GM19452 (cell line): ENCODE measurements around the gene TMEM79.
A peak's percentile ranks its signal among the peaks of the same experiment; 100 is the strongest.
"Not testable (repeated sequence)": the region's sequence is repeated elsewhere in the genome, so short reads cannot be mapped to it uniquely, and the experiment has no call there.

Source experiments
- ATAC-seq: cut with Tn5 transposase; IDR thresholded peaks from one replicate; pipeline ENCODE4 v1.9.1; 2021; ENCODE audit not compliant: unreplicated experiment

Gene TMEM79

DNA sequence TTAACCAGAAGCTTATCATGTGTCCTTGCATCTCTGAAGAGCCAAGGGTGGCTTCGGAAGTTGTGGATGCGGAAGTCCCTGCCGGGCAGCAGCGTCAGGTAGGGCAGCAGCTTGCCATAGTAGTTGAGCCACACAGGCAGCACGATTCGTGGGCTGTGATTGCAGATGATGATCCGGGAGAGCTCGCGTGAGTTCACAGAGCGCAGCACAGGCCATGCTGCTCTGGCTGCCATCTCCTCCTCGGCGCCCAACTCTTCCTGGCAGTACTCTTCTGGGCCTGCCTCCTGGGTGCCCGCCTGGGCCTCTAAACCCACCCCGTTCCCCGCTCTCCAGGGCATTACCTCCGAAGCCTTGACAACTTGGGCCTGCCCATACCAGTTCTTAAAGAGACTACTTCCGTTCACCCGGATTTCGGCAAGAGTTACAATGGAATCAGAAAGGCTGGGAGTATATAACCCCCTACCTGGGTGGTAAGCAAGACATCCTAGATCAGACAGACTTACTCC is 14.8 kb downstream of the TMEM79 start, which contains the start of gene VHLL:
VHLL (minus strand) TSS at position 456 of the 506 bp plus-strand sequence; CDS start at position 338, 118 bp downstream.
- no peak for ATAC-seq

DNA sequence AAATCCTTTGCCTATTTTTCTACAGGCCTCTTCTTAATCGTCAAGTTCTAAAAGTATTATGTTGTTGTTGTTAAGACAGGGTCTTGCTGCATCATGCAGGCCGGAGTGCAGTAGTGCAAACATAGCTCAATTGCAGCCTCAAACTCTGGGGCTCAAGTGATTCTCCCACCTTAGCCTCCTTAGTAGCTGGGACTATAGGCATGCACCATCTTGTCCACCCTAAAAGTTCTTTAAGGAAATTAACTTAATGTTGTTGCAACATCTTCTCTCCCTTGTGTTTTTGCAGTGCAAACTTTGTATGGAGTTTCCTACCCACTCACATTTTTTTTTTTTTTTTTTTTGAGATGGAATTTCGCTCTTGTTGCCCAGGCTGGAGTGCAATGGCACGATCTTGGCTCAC is 19.1 kb downstream of the TMEM79 start:
- ATAC-seq = no peak

DNA sequence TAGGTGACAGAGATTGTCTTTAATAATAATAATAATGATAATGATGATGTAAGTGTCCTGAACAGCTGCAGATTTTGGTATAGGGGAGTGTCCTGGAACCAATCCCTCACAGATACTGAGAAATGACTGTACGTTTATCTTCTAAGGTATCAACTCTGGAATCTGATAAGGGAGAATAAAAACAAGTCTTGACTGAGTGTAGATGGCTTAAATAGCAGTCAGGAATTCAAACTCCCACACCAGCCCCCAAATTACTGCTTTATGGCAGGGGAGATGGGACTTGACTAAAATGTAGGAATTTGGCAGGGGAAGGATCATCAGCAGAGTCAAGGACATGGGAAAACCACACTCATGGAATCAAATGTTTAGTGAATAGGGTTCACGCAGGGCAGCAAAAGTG is 21.1 kb downstream of the TMEM79 start:
- ATAC-seq = no peak

DNA sequence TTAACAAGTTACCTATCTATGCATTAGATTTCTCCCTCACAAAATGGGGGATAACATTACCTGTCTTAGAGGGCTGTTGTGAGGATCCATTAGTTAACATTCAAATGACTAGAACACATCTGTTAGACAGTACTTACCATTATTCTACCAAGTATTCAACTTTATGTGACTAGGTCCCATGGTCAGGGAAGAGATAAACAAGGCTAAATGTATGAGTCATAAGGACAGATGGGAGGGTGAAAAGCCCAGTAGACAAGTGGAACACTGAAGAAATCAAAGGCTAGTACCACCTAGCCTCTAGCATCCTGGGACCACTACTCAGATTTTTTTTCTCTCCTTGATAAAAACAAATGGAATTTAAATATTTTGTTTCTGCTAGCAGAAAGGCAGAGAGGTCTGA is 24.0 kb downstream of the TMEM79 start:
- ATAC-seq = no peak

DNA sequence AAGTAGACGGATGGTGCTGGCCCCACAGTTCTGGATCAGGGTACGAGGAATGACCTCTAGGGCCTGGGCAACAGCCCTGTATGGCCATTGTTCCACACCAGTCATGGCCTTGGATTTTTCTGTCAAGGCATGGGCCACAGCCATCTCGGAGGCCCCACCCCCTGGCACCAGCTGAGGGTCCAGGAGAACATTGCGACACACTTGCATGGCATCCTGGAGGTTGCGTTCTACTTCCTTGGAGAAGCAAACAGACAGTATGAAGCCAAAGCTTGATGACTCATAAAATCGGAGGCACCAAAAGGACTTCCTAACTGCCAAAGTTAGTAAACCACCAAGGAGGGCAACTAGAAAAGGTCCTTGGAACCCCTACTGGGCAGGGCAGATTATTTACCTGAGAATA is 26.8 kb downstream of the TMEM79 start:
- no peak for ATAC-seq

DNA sequence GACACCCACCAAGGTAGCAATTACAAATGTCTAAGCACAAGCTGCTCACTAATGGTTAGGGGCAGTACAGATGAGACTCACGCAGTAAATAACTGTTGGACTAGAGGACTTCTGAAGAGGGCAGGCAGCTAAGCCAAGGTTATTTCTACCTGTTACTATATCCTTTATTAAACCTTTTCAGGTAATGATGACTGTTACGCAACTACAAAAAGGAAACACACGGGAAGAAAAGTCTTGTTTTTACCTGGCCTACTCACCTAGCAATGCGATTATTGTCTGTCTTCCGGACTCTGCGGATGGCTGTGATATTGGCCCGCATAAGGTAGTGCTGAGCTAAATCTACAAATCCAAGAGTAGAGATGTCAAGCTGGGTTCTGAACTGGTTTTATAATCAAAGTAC is 32.8 kb downstream of the TMEM79 start:
- no peak for ATAC-seq

DNA sequence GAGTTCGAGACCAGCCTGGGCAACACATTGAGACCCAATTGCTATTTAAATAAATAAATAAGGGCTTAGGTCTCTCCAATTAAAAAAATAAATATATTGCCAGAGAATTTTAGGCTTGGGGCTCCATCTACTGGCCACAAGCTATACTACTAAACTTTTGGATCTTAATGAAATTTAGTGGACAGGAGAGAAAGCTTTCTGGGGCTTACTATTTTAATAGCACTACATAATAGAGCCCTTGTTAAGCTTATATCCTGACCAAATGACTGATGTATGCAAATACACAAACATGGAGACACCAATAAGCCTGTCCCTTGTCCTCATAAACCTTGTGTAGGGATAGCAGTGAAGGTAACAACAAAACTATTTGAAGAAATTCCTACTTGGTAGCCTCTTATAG is 35.5 kb downstream of the TMEM79 start:
- no peak for ATAC-seq

DNA sequence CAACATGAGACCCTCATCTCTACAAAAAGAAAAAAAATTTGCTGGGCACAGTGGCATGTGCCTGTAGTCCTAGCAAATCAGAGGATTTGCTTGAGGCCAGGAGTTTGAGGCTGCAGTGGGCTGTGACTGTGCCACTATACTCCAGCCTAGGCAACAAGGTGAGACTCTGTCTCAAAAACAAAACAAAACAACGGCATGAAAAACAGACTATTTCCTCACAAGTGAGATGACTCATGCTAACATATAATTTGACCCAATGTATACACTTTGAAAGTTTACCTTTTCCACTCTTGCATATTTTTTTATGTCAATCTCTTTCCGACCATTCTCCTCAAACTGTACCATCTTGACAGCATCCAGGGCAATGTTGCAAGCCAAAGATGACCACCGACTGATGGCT is 36.4 kb downstream of the TMEM79 start:
- ATAC-seq = no peak

DNA sequence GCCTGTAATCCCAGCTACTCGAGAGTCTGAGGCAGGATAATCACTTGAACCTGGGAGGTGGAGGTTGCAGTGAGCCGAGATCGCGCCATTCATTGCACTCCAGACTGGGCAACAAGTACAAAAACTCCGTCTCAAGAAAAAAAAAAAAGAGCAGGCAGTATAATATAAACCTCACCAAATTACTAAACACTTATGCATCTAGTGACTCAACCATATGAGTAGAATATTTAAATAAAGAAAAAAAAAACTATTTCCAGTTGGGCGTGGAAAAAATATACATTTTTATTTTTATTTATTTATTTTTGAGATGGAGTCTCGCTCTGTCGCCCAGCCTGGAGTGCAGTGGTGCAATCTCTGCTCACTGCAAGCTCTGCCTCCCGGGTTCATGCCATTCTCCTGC is 39.1 kb downstream of the TMEM79 start:
- not testable (repeated sequence) for ATAC-seq

DNA sequence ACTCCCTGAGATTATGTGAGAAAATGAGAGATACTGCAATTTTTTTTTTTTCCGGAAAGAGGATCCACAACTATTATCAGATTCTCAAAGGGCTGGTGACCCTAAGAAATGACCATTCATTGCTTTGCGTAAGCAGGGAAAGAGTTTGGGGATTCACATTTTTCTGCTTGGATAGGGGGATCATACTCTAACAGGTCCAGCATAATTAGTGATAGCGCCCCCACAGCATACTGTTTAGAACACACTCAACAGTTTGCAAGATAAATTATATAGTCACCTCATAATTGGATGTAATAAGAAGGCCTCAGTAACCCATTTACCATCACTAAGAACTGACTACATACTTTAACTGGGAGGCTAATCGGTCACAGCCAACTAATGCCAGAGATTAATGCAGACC is 52.1 kb downstream of the TMEM79 start:
- ATAC-seq = no peak

DNA sequence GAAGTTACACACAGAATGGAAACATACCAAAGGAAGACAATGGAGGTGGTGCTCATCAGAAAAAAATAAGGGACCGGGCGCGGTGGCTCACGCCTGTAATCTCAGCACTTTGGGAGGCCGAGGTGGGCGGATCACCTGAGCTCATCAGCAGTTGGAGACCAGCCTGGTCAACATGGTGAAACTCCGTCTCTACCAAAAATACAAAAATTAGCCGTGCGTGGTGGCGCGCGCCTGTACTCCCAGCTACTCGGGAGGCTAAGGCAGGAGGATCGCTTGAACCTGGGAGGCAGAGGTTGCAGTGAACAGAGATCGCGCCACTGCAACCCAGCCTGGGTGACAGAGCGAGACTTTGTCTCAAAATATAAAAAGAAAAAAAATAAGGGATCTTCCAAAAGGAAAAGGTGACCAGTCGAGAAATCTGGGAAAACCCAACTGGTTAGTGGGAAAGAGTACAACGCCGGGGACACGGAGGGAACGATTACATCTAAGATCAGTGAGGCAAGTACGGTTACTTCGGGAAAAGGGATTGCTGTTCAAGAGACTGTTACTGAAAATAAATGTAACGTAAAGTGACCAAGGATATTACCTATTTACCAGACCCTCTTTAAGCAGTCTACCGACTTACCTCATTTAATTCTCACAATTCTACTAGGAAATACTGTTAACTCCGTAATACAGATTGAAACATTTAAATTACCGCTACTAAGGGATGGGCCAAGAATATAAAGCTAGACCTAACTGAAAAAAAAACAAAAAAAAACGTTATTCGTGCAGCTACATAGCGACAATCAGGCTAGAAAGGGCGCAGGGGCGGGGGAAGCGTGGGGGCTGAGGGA is 53.1 kb downstream of the TMEM79 start:
- ATAC-seq = no peak

DNA sequence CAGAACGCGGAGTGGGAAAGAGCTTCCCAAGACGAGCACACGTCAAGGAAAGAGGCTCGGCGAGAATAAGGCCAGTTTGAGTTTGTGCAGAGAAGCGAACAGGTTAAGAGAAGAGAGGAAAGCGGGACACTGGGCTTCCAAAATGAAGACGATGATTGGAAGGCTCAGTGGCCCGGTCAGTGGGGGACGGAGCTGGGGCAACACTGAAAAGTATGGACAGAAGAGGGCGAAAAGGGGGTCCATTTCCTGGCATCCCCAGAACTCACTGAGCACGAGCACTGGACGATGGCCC is 53.7 kb downstream of the TMEM79 start:
- no peak for ATAC-seq

DNA sequence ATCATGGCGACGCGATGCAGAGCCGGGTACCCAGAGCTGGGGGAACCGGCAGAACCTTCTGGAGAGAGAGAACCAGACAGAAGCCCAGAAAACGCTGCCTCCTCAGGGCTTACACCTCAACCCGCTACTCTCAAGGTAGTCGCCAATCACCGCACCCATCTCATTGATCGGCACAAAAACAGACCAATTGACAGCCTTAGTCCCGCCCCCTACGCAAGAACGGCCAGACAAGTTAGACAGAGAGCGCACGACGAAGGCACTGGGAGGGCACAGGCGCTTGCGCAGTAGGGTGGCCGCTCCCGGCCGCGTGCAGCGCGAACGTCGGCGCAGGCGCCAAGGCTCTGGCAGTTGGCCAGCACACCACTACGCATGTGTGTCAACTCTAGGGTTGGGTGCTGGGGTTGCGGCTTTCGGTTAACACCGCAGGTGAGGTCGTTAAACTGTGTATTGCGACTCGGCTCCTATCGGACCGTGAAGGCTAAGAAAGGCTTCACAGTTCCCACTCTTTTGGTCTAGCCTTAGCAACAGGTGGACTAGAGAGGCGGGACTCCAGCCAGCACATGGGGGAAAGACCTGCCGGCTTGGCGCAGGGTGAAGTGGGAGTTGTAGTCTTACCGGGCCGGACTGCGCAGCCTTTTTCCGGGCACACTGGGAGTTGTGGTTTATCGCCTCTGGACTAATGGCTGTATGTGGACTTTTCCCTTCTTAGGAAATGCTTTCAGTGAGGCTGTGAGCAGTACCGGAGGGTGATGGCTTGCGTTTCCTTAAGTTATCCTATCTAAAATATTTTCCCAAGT is 54.3 kb downstream of the TMEM79 start, which contains the start of the genes CCT3 and TSACC:
CCT3 (minus strand) TSS at position 113 of the 797 bp plus-strand sequence; CDS start at position 5, 108 bp downstream.
TSACC (plus strand) TSS at position 347 of the 797 bp plus-strand sequence. CDS start 1,232 bp downstream, outside the sequence.
- ATAC-seq = peak; percentile 92
